Brain microvascular endothelial cell (primary cell): ENCODE data around the gene UBE2E1.
"Not testable (repeated sequence)": the region's sequence is repeated elsewhere in the genome, so short reads cannot be mapped to it uniquely, and the experiment has no call there.

Experiments used
- DNase-seq: peaks from one replicate; pipeline ENCODE4 v3.0.0-alpha.2; 2020
- H3K27ac ChIP-seq: fragments of 250-450 bp; sonication (Bioruptor Pico); 2 replicates; pipeline ENCODE4 v1.5.1; 2020; ENCODE audit warnings: mild to moderate bottlenecking, moderate library complexity
- H3K27me3 ChIP-seq: fragments of 250-450 bp; sonication (Bioruptor Pico); replicated peaks from 2 replicates; pipeline ENCODE4 v1.5.1; 2020; ENCODE audit warnings: mild to moderate bottlenecking
- H3K36me3 ChIP-seq: fragments of 250-450 bp; sonication (Bioruptor Pico); replicated peaks from 2 replicates; pipeline ENCODE4 v1.5.1; 2020; ENCODE audit warnings: mild to moderate bottlenecking
- H3K4me3 ChIP-seq: 2 replicates; pipeline ENCODE4 v1.5.1; 2011; ENCODE audit warnings: low read depth, mild to moderate bottlenecking, control low read depth, low read length, moderate library complexity
- in situ Hi-C: cut with HindIII; loops from 2 replicates; pipeline ENCODE4 v1.10.0; 2017; ENCODE audit warnings: low sequenced_read_pairs, low pct_ligation_motif_present
- TF ChIP-seq, protein P1 (sequence below): IDR thresholded peaks from 2 replicates; pipeline ENCODE4 v1.5.1; 2011; ENCODE audit warnings: low read depth, mild to moderate bottlenecking, moderate library complexity, low read length, control low read depth, inconsistent platforms; ENCODE audit errors: missing control alignments

The UBE2E1 gene

DNA sequence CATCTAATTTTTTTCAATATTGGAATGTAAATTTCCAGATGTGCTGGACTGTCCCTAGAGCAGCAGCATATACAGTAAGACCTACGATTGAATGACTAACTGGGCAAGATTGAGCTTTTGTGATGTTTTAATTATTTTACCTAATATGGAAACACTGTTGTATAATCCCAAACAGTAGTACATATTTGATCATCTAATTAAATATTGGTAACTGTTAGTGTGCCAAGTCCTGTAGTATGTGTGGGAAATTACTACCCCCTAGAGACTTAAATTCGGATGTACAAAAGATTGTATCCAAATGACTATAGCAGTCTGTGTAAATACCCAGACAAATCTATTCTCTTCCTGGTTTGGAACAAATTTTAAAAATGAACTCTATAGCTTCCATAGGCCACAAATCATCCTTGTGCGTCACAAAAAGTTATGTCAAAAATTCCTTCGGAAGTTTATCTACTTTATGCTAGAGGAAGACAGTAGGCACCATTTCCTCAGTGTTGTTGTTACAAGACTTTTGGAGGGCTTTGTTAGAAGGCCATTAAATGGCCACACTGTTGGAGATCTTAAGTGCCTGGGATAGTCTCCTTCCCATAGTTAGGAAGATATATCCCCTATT lies 69.5 kb downstream of the UBE2E1 start:
- in situ Hi-C loops, result no loop called here
- no peak for DNase-seq
- peak overlapping the region; percentile 3 for H3K27ac ChIP-seq

DNA sequence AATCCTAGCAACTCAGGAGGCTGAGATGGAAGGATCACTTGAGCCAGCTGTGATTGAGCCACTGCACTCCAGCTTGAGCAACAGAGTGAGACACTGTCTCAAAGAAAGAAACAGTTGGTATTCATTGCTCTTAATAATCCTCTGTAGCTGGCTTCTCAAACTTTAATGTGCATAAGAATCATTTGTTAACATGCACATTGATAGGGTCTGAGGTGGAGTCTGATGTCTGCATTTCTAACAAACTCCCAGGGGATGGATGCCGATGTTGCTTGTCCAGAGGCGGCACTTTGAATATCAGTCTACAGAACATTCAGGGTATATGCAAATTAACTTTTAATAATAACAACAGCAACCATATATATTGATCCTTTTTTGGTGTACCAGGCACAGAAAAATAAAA lies 71.2 kb downstream of the UBE2E1 start:
- in situ Hi-C loops, result no loop called here
- TF ChIP-seq, protein P1, sequence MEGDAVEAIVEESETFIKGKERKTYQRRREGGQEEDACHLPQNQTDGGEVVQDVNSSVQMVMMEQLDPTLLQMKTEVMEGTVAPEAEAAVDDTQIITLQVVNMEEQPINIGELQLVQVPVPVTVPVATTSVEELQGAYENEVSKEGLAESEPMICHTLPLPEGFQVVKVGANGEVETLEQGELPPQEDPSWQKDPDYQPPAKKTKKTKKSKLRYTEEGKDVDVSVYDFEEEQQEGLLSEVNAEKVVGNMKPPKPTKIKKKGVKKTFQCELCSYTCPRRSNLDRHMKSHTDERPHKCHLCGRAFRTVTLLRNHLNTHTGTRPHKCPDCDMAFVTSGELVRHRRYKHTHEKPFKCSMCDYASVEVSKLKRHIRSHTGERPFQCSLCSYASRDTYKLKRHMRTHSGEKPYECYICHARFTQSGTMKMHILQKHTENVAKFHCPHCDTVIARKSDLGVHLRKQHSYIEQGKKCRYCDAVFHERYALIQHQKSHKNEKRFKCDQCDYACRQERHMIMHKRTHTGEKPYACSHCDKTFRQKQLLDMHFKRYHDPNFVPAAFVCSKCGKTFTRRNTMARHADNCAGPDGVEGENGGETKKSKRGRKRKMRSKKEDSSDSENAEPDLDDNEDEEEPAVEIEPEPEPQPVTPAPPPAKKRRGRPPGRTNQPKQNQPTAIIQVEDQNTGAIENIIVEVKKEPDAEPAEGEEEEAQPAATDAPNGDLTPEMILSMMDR, result no peak
- Histone ChIP-seq H3K27me3 (no peaks in the 10 kb centered on the region), H3K27ac (peak overlapping the region; percentile 43), H3K36me3 (no peaks in the 10 kb centered on the region), H3K4me3 (no peak overlapping the region)
- no peak for DNase-seq

More for the DNA sequence above, 69.5 kb downstream of the UBE2E1 start:
- Histone ChIP-seq H3K36me3 (no peaks in the 10 kb centered on the region), H3K27me3 (no peaks in the 10 kb centered on the region), H3K4me3 (no peak overlapping the region)
- TF ChIP-seq, protein P1, result no peak

DNA sequence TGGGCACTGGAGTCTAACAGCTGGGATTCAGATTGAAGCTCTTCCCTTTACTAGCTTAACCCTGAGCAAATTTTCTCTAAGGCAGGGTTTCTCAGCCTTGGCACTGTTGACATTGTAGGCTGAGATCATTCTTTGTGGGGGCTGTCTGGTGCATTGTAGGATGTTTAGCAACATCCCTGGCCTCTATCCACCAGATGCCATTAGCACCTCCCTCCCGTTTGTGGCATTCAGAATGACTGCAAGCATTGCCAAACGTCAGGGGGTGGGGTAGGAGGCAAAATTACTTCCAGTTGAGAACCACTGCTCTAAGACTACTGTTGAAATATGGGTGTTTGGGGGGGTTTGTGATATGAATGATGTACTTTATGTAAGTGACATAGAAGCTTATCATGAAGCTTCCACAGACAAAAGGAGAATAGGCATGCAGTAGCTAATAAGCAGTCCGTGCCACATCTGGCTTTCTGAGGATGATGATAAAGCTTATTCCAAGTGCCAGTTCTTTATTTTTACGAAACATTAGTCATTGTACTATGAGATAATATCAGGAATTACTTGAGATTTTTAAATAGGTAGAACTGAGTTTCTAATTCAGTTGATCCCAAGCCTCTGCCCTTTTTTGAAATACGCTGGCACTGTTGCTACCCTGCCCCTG lies 71.7 kb downstream of the UBE2E1 start:
- peak; percentile 72 for DNase-seq
- Histone ChIP-seq H3K27me3 (no peaks in the 10 kb centered on the region), H3K27ac (peak overlapping the region; percentile 43), H3K4me3 (no peak overlapping the region), H3K36me3 (no peaks in the 10 kb centered on the region)
- in situ Hi-C loops, result no loop called here
- TF ChIP-seq, protein P1, result no peak

DNA sequence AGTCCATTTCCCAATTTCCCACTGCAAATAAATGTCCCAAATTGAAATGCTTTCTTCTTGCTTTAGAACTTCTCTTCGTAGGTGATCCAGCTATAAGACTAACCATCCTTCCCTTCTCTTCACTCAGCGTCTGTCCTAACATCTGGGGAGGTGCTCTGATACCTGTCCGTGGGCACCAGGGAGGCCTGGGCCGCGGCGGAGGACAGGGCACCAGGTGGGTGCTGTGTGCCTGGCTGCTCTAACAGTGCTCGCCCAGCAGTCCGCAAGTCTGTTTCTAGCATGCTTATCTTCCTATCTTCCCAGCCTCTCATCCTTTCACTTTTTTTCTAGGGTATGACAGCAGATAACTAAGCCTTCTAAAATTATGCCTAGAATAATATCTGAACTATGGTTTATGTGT lies 73.7 kb downstream of the UBE2E1 start:
- DNase-seq, result no peak
- TF ChIP-seq, protein P1, result no peak
- Histone ChIP-seq H3K36me3 (no peaks in the 10 kb centered on the region), H3K27ac (no peak overlapping the region), H3K4me3 (no peak overlapping the region), H3K27me3 (no peaks in the 10 kb centered on the region)
- in situ Hi-C loops, result no loop called here

DNA sequence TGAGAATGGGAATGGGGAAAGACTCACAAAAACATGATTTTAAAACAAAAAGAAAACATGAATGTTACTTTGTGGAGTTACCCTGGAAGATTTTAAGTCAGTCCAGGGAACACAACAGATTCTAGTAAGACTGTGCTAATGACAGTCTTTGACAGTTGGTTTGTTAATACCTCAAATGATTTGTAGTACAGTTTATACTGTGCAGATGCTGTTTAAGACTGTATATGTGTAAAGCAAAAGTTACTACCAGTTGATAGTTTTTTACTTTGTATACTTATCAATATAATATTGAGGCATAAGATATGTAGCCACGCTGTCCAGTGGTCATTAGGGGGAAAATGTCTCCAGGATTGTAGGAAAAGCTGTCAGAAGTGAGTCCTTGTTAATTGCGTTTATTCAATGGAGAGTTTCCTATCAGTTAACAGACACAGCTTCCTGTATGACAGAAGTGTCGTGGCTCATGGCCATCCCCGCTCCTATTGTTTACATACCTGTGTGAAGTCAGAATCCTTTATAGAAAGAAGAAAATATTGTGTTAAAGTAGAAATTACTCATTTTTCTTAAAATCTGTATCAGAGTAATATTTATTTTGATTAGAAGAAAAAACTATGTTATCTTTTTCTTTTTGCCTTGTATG lies 75.1 kb downstream of the UBE2E1 start:
- H3K4me3 ChIP-seq, result no peak overlapping the region
- DNase-seq, result no peak
- H3K27me3 ChIP-seq, result no peaks in the 10 kb centered on the region
- in situ Hi-C loops, result no loop called here
- TF ChIP-seq, protein P1, result no peak
- H3K27ac ChIP-seq, result no peak overlapping the region
- no peaks in the 10 kb centered on the region for H3K36me3 ChIP-seq

DNA sequence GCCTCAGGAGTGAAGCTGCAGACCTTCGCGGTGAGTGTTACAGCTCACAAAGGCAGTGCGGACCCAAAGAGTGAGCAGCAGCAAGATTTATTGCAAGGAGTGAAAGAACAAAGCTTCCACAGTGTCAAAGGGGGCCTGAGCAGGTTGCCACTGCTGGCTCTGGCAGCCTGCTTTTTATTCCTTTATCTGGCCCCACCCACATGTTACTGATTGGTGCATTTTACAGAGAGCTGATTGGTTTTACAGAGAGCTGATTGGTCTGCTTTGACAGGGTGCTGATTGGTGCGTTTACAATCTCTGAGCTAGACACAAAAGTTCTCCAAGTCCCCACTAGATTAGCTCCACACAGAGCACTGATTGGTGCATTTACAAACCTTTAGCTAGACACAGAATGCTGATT lies 76.2 kb downstream of the UBE2E1 start:
- H3K36me3 ChIP-seq, DNase-seq, H3K4me3 ChIP-seq, in situ Hi-C loops, H3K27me3 ChIP-seq, H3K27ac ChIP-seq: not testable (repeated sequence)
